Testis (tissue), 2 donors: ENCODE data around the gene SEPTIN6.

Experiments
- CTCF ChIP-seq, 3 experiments: fragments of 450-650 bp in 2 of 3; fragments of 200-600 bp in 1 of 3; sonication (generic) in 1 of 3; IDR thresholded peaks; one replicate each; pipeline ENCODE4 v1.5.1; 2016 to 2019; ENCODE audit warnings: antibody characterized with exemption in 3 of 3, mild to moderate bottlenecking in 2 of 3, moderate library complexity in 1 of 3
- POLR2A ChIP-seq: fragments of 450-650 bp; IDR thresholded peaks from one replicate; pipeline ENCODE4 v1.6.1; 2017; ENCODE audit warnings: antibody characterized with exemption, mild to moderate bottlenecking, moderate library complexity

DNA sequence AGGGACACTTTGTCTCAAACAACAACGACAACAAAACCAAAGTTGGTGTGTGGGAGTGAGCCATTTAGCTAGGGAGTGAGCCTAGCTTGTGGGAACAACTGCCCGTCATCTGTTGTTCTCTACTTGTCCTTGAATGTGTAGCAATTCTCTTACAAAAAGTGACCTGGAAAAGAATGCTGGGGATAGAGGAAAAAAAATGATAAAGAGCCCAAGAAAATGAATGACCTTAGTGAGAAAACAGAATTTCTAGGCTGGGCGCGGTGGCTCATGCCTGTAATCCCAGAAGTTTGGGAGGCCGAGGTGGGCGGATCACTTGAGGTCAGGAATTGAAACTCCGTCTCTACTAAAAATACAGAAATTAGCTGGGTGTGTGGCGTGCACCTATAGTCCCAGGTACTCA is 19.6 kb downstream of the SEPTIN6 start:
- TF ChIP-seq POLR2A = no peak
- TF ChIP-seq CTCF (IDR thresholded peaks at IDR 0.05) = no peak
